ENCODE results near the gene RBL1. TPM values are rescaled to one million over a fixed set of nuclear protein-coding genes. Genes with fewer than 3 reads are reported as not detected.
"Not testable (repeated sequence)": the region's sequence is repeated elsewhere in the genome, so short reads cannot be mapped to it uniquely, and the experiment has no call there.

The RBL1 gene
- total RNA-seq, 4 donors from 2014 or later, result 4.4 to 9.0 (median 6.4) TPM

- Histone ChIP-seq H3K9me3 (no peaks in the 10 kb centered on the region), H3K4me1 (no peaks in the 10 kb centered on the region), H3K4me3 (no peak overlapping the region), H3K27me3 (no peaks in the 10 kb centered on the region), H3K36me3 (peaks cover 0 to 44% of the 10 kb centered on the region in 2 donors), H3K27ac (no peak overlapping the region)
- TF ChIP-seq POLR2A (IDR thresholded peaks at IDR 0.05) (no peak), POLR2AphosphoS5 (IDR thresholded peaks at IDR 0.05) (no peak), EP300 (IDR thresholded peaks at IDR 0.05) (no peak), CTCF (IDR thresholded peaks at IDR 0.05) (peak in 1 of 4 experiments; percentile 26)
- 93 to 100% methylated on average over 1 to 3 of the region's 5 CpGs for WGBS, 2 donors (ENCODE audit: low coverage in 1 of 2)
- ATAC-seq, result no peak
These were observed 14.0 kb downstream of the RBL1 start for GRCh38 chr20:37081717-37082289.

GRCh38 chr20:37077009-37077408 lies 18.8 kb downstream of the RBL1 start:
- H3K4me1 ChIP-seq, result no peaks in the 10 kb centered on the region
- ATAC-seq, result no peak
- TF ChIP-seq CTCF (IDR thresholded peaks at IDR 0.05) (no peak), POLR2AphosphoS5 (IDR thresholded peaks at IDR 0.05) (no peak), POLR2A (IDR thresholded peaks at IDR 0.05) (no peak), EP300 (IDR thresholded peaks at IDR 0.05) (no peak)
- no peaks in the 10 kb centered on the region for H3K27me3 ChIP-seq
- H3K4me3 ChIP-seq, result no peak overlapping the region
- no peaks in the 10 kb centered on the region for H3K9me3 ChIP-seq
- H3K36me3 ChIP-seq, result peaks cover 0 to 7% of the 10 kb centered on the region in 2 donors
- H3K27ac ChIP-seq, result no peak overlapping the region
- WGBS, 2 donors (ENCODE audit: low coverage in 1 of 2), result 92% methylated on average over 8 of the region's 8 CpGs

GRCh38 chr20:37075932-37076685 lies 19.7 kb downstream of the RBL1 start:
- Histone ChIP-seq H3K36me3 (peaks cover 0 to 4% of the 10 kb centered on the region in 2 donors), H3K4me3 (no peak overlapping the region), H3K27me3 (no peaks in the 10 kb centered on the region), H3K9me3 (no peaks in the 10 kb centered on the region), H3K27ac (no peak overlapping the region), H3K4me1 (no peaks in the 10 kb centered on the region)
- 73 to 76% methylated on average over 3 of the region's 3 CpGs for WGBS, 2 donors (ENCODE audit: low coverage in 1 of 2)
- no peak for ATAC-seq
- TF ChIP-seq POLR2AphosphoS5 (IDR thresholded peaks at IDR 0.05) (no peak), CTCF (IDR thresholded peaks at IDR 0.05) (no peak), EP300 (IDR thresholded peaks at IDR 0.05) (no peak), POLR2A (IDR thresholded peaks at IDR 0.05) (no peak)

GRCh38 chr20:37072293-37073196 lies 23.3 kb downstream of the RBL1 start:
- no peak for ATAC-seq
- H3K9me3 ChIP-seq, result no peaks in the 10 kb centered on the region
- WGBS, 2 donors (ENCODE audit: low coverage in 1 of 2), result 89 to 91% methylated on average over 13 to 17 of the region's 17 CpGs

GRCh38 chr20:37071481-37071911 lies 24.3 kb downstream of the RBL1 start:
- 78 to 82% methylated on average over 4 of the region's 4 CpGs for WGBS, 2 donors (ENCODE audit: low coverage in 1 of 2)
- ATAC-seq, result no peak
- no peak overlapping the region for H3K4me3 ChIP-seq
- no peak overlapping the region for H3K27ac ChIP-seq
- H3K36me3 ChIP-seq, result peaks cover 0 to 6% of the 10 kb centered on the region in 2 donors
- H3K4me1 ChIP-seq, result no peaks in the 10 kb centered on the region
- no peaks in the 10 kb centered on the region for H3K9me3 ChIP-seq
- TF ChIP-seq EP300 (IDR thresholded peaks at IDR 0.05) (no peak), POLR2A (IDR thresholded peaks at IDR 0.05) (no peak), CTCF (IDR thresholded peaks at IDR 0.05) (no peak), POLR2AphosphoS5 (IDR thresholded peaks at IDR 0.05) (no peak)
- no peaks in the 10 kb centered on the region for H3K27me3 ChIP-seq

More at GRCh38 chr20:37072293-37073196, 23.3 kb downstream of the RBL1 start:
- peaks cover 0 to 4% of the 10 kb centered on the region in 2 donors for H3K36me3 ChIP-seq
- H3K27ac ChIP-seq, result no peak overlapping the region
- no peaks in the 10 kb centered on the region for H3K4me1 ChIP-seq
- no peaks in the 10 kb centered on the region for H3K27me3 ChIP-seq
- H3K4me3 ChIP-seq, result no peak overlapping the region
- no peak for TF ChIP-seq EP300 (IDR thresholded peaks at IDR 0.05)

GRCh38 chr20:37069563-37069962 lies 26.2 kb downstream of the RBL1 start:
- H3K36me3 ChIP-seq, result peaks cover 0 to 25% of the 10 kb centered on the region in 2 donors
- H3K27ac ChIP-seq, H3K4me1 ChIP-seq, ATAC-seq, H3K27me3 ChIP-seq, H3K9me3 ChIP-seq, H3K4me3 ChIP-seq: not testable (repeated sequence)
- WGBS, 2 donors (ENCODE audit: low coverage in 1 of 2), result no CpG with 5 or more reads among the region's 25 CpGs

Data from gastroesophageal sphincter (tissue), 4 donors.